Activated CD4-positive, alpha-beta T cell treated with anti-CD3 and anti-CD28 coated beads, Interleukin-2, amount 50 U/mL, for 4 hours (primary cell): ENCODE results near the gene VPS45.

ENCODE experiments used
- DNase-seq, 2 experiments: peaks; one replicate each; pipeline ENCODE4 v3.0.0-alpha.2; 2020

The VPS45 gene

DNA sequence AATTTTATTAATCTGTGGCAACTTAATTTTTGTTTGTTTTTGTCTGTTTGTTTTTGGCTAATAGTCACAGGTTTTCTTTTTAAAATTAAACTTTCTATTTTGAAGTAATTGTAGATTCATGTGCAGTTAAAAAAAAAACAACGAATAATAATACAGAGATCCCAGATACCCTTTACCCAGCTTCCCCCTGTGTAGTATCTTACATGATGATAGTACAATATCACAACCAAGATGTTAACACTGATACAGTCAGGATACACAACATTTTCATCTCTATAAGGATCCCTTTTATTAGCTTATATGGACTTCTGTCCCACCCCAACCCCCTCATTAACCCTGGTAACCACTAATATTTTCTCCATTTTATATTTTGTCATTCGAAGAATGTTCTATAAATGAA lies 5.9 kb downstream of the VPS45 start:
- no peak for DNase-seq

DNA sequence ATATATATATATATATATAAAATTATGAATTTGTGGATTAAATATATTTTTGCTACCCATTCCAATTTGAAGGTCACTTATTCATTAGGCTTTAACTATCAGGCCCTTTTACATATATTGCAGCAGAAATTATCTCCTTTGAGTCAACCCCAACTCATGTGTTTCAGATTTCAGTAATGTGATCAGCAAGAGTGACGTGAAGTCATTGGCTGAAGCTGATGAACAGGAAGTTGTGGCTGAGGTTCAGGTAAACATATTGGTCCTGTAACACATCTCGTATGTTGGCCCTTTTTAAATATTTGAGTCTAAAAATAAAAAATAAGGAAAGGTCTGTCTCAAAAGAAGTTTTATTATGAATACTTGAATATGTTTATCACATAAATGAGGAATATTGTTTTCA lies 8.5 kb downstream of the VPS45 start:
- DNase-seq = no peak

DNA sequence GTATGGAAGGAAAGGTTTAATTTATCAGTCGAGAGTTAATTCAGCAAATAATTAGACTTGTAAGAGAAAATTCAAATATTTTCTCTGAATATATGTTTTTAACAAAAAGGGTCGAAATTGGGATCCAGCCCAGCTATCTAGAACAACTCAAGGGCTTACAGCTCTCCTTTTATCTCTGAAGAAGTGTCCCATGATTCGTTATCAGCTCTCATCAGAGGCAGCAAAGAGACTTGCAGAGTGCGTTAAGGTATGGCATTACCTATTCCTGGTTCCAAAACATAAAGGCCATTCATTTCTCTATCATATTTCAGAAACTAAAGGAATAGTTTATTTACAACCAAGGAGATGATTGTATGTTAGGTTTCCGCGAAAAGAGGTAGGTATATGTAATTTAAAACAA lies 9.4 kb downstream of the VPS45 start:
- no peak for DNase-seq

DNA sequence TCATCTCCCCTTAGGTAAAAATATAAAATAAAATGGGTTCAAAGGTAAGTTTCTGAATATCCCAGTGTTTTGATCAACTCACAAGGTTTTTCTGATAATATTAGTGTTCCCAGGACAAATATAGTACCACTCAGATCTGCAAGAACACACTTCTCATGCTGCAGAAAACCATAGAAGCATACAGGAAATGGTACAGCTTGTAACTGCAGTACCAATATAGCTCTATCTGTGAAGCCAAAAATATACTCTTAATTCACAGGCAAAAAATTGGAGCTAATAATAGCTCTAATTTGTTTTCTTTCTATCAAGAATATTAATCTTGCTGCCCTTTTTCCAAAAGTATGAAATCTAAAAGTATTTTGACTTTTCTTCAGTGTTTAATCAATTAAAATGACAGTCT lies 13.2 kb downstream of the VPS45 start:
- no peak for DNase-seq

DNA sequence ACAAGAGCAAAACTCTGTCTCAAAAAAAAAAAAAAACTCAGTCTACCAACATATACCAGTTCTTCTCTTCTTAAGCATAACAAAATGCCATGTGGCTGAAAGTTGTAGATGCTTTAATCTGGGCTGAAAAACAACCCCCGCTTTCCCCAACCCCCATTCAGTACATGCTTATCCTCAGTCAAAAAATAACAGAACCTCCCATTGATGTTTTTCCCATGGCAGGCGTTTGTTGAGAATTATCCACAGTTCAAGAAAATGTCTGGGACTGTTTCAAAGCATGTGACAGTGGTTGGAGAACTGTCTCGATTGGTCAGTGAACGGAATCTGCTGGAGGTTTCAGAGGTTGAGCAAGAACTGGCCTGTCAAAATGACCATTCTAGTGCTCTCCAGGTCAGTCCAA lies 14.9 kb downstream of the VPS45 start:
- DNase-seq = no peak

DNA sequence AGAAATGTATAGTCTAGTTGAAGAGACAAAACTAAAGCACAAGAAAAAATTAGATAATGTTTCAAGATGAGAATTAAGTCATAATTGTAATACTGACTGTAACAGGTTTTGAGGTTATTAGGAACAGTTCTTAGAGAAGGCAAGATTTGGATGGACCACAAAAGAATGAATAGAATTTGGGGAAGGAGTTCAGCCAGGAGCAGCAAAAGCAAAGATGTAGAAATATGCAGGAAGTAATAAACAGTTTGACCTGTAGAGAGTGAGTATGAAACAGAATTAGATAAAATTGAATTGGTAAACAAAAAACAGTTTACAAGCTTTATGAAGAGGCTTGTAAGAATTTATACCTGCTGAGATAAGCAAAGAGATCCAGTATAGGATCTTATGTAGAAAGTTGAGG lies 16.3 kb downstream of the VPS45 start:
- DNase-seq = no peak

DNA sequence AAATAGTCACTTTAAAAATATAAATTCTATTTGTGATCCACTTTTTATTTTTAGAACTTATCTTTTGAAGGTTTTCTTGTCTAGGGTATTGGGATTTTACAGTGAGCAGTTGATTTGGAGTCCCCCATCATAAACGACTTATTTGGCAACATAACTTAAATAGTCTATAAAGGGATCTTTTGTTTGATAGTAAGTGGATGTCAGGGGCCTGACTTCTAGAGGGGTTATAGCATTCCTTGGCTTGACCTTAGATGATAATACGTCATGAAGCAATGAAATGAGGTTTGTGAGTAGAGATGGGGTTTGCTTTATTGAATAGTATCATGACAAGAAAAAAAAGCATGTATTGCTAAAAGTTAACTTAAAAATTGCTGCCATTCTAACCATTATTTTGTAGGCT lies 17.8 kb downstream of the VPS45 start:
- DNase-seq = no peak

DNA sequence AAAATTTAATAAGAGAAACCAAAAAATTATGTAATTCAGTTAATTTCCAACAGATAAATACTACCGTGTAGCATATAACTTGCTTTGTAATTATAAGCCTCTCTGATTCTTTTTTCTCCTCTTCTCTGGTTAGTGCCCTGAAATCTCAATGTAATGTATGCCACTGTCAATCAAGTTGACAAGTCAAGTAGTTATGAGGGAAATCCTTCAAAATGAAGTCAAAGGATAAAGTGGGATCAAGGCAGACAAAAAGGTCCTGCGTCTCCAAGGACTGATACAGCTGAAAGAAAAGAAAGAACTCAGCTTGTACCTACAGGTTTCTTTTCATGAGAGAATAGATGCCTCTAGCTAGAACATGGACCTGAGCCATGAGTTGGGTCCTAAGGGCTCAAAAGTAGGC lies 19.8 kb downstream of the VPS45 start:
- no peak for DNase-seq

DNA sequence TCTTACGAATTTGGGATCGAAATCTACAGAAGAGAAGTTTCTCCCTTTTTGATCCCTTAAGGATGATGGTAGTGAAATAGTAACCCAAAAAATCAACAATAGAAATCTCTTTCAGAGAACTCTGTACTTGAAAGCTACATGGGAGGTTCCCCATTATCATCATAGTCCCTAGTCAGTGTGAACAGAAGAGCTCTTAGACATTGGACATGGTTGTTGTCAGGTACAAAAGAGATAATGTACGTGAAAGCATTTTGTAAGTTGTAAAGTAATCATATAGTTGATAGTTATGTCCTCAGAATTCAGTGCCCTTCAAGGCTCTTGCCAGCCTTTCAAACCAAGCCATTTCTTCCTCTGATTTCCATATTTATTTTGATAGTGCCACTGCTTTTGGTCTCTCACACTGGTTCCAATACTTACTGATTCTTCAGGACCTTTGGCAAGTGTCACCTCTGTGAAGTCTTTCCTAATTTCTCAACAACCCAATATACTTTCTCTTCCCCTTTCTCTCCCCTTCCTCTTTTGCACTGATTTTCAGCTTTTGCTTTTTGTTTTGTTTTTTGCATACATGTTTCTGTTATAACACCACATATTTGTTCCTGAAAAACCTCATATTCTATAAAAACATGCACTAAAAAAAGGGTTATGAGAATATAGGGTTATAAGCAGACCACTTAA lies 22.4 kb downstream of the VPS45 start:
- no peak for DNase-seq

DNA sequence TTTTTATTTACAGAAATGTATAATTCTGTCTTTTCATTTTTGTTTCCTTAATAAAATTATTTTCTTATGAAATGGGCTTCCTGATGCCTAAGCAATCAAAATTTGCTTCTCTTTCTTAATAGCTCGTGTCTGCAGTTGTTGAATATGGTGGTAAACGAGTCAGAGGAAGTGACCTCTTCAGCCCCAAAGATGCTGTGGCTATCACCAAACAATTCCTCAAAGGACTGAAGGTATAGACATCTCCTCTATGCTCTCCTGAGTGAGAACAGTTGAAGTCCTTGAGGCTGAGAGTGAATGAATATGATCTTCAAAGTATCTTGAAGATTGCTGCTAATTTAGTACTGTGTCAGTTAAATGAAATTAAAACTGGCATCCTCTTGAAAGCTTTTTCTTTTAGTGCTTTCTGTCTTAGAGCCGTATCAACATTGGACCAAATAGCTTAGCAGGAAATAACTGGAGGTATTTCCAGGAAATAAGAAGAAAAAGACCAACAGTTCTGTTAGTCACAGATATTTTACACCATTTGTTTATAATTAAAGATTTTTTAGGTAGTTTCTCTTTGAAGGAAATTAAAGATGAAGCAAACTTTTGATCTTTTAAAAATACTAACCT lies 24.7 kb downstream of the VPS45 start:
- DNase-seq = no peak

DNA sequence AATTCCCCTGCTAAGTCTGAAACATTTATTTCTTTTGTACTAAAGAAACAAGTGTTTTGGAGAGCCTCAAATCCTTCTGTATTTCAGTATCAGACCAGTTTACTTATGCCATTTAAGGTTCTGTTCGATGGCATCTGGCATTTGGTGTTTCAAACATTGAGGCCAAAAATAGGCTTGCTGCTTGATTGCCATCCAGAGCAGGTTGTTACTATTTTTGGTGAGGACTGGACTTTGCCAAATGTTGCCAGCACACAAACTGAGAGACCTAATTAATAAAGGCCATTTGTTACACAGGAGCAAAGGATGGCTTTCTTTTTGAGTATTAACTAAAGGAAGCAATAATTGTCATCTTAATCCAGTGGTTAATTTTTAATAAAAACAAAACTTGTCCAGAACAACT lies 26.2 kb downstream of the VPS45 start:
- DNase-seq = no peak

DNA sequence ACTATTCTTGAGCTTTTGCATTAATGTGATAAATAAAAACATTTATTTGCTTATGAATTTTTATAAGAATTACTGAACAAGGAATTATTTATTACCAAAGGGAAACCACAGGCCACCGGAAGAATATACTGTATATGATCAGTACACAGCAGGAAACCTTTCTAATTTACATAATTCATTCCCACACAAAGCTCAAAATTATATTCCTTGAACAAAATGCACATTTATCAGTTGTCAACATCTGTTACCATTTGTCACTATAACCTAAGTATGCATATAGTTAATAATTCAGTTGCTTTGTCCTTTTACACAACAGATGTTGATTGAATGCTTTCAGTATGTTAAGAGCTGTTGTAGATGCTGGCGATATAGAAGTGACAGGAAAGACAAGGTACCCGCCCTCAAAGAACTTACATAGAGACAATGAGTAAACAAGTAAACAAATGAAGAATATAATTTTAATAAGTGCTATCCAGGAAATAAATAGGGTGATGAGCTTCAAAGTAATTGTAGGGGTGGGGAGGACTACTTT lies 27.2 kb downstream of the VPS45 start:
- DNase-seq = no peak

DNA sequence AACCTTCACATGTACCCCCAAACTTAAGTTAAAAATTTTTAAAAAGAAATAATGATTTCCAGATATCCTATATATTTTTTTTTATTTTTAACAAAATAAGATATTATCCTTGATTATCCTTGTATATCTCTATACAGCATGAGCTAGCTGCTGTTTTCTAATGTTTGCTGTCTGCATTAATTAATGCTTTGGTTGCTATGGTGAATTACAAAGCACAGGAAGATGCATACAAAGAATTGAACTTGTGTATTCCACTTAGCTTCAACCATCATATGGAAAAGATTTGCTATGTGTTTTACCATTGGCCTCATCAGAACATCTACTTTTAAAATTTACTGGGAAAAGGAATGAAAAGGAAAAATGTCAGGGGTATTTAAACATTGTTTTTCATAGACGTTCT lies 35.4 kb downstream of the VPS45 start:
- DNase-seq = no peak

DNA sequence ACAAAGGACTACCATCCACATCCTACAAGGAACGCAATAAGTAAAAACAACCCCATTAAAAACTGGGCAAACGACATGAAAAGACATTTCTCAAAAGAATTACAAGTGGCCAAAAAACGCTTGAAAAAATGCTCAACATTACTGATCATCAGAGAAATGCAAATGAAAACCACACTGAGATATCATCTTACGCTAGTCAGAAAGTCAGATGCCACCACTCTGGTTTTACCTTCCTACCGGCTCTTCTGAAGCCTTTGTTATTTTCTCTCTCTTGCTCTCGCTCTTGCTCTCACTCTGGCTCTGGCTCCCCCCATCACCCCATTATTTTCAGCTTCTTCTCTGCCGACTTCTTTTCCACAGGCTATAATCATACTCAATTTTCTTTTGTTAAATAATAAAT lies 38.8 kb downstream of the VPS45 start:
- no peak for DNase-seq

DNA sequence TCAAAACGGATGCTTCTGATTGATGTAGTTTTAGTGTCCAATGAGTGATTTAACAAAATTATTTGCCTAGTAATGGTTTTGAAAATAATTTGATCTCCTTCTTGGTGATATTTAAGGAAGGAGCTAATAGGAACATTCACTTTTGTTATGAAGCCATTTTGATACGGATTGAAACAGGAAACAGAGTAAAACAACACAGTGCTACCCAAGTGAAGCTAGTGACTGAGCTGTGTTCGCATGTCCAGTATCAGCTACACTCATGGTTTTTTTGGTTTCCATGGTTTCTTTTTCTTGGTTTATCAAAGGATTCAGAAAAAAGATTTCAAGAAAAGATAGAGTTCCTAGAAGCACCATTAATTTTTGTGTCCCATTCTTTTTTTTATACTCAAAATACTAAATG lies 42.0 kb downstream of the VPS45 start:
- no peak for DNase-seq

DNA sequence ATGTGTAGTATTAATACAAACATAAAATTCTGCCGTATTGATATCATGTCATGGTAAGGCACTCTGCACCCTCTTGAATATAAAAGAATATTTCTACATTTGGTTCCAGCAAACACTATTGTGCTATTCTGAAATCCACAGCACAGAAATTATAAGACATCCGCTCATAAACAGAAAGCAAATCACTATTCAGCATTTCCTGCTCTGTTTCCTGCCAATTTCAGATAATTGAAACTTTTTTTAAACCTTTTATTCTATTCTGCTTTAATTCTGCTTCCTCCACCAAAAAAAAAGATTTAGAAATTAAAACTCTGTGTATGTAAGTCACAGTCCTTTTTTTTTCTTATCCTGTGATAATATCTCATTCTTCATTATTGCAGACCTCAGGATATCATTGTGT lies 42.5 kb downstream of the VPS45 start:
- no peak for DNase-seq

DNA sequence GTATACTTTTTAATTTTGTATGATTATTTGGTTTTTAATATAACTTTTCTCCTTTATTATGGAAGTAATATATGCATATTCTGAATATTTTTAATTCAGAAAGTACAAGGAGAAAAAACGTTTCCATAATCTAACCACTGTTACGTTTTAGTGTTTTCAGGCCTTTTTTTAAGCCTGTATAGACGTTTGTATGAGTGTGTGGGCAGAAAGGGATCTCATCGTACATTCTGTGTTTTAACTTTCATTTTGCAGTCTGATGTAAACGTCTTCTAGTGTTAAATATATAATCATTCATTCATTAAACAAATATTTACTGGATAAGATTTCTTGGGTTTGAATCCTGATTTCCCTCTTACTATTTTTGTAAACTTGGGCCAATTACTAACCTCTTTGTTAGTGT lies 44.1 kb downstream of the VPS45 start:
- no peak for DNase-seq

DNA sequence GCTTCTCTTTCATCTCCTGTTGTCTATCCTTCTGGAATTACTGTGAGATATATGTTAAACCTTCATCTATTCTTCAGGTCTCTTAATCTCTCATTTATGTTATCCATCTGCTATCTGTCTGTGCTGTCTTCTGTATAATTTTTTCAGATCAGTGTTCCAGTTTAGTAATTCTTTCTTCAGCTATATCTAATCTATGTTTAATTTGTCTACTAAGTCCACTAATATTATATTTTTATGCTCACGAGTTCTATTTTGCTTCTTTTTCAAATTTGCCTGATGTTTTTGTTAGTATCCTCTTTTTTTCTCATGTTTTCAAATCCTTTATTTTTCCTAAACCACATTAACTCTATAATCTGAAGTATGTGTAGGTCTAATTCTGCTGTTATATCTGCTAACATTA lies 47.5 kb downstream of the VPS45 start:
- no peak for DNase-seq

DNA sequence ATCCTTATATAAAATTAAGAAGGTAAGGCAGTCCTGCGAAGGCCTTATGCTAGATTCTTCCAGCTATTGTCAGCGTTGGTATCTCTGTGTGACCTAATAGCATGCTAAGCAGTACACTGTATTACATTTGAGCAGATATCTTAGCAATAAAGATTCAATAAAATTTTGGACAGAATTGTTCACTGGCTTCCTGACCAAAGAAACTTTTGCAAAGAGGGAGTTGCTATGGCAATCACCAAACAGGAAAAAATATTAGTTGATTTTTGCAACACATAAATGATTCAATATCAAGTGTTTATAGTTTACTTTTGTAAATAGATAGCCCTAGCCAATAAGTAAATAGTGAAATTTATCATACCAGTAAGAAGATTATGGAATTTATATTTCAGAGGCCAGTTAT lies 51.1 kb downstream of the VPS45 start:
- DNase-seq = no peak

DNA sequence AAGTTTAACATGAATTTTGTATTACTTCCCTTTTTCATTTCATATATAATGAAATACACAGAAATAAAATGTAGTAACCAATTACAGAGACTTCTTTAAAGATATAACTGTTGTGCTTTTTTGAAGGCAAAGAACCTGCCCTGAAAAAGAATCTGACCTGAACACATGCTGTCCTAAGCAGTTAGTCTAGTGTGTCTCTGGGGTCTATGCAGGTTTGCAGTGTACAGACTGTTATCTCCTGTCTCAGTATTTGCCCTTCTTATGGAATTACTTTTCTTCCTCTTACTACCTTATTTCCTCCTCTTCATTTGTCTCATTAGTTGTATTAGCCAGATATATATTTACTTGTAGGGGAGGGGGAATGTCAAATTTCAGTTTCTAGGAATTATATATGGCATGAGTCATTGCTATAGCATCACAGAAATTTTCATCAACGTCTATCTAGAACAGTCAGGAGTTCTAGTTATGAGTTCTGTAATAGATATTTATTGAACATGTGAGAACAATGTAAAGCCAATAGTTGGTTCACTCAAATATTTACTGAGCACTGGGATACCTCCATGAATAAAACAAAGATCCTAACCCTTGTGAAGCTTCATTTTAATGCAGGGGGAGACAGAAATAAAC lies 53.8 kb downstream of the VPS45 start:
- no peak for DNase-seq

DNA sequence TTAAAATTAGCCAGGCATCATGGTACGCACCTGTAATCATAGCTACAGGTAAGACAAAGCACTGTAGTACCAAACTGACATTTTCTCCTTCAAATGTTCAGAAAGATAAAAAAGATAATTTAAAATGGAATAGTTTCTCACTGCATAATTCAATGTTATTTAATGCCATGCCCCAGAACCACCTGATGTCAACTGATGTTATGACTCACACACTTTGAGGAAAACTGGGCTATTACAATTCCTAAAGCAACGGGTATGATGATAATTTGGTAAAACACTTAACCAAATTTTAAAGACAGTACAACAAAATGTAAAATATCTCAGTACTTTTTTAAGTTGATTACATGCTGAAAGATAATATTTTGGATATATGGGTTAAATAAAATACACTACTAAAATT lies 59.2 kb downstream of the VPS45 start:
- DNase-seq = no peak

DNA sequence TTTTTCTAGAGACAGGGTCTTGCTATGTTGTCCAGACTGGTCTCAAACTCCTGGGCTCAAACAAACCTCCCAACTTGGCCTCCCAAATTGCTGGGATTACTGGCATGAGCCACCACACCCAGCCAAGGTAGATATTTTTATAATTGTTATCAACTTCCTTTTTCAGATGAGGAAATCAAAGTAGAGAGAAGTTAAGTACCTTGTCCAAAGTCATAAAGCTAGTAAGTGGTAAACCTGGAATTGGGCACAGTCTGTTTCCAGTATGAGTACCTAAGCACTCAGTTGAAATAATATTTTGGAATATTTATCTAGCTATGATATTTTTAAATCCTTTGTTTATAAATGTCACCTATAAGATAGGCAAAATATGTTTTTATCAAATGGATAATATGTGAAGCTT lies 59.9 kb downstream of the VPS45 start:
- DNase-seq = no peak

DNA sequence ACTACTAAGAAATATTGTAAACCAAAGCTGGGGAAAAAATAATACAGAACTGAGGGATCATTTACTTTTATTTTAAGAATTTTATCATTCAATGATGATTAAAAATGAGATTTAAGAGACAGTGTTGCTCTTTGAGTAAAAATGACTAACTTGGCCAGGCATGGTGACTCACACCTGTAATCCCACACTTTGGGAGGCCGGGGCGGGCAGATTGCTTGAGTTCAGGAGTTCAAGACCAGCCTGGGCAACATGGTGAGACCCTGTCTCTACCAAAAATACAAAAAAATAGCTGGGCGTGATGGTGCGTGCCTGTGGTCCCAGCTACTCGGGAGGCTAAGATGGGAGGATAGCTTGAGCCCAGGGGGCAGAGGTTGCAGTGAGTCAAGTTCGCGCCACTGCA lies 60.3 kb downstream of the VPS45 start:
- DNase-seq = no peak

DNA sequence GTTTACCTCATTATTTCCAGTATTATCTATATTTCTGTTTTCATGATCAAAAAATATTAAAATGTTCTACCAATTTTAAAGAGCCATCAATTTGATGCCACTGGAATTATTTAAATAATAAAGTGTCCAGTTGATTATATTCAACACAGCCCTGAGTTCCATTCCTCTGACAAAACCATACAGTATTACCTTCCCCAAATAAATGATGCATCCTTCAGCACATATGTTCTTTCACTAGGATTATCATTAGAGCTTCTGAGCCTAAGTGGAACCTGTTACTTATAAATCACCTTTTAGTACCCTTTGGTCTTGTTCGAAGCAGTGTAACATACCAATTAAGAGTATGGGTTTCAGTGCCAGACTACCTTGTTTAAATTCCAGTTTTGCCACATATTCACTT lies 64.8 kb downstream of the VPS45 start:
- DNase-seq = no peak

DNA sequence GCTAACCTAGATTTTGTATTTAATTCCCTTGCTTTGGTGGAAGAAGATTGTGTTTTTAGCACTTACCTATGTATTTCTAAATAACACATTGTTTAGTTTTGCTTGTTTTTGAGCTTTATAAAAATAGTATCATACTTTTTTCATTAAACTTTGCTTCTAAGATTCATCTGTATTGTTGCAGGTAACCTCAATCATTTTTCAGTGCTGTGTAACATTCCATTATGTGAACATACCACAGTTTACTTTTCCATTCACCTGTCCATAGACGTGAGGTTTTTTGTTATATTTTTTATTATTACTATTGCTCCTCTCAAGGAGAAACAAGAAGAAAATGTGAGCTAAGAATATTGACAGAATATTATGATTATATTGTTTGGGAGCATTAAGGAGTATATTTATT lies 67.0 kb downstream of the VPS45 start:
- DNase-seq = no peak
